ENCODE measurements around the gene TAOK1.

GRCh38 chr17:29591146-29591736 is 201.1 kb downstream of the TAOK1 start:
- TF ChIP-seq, protein P1, sequence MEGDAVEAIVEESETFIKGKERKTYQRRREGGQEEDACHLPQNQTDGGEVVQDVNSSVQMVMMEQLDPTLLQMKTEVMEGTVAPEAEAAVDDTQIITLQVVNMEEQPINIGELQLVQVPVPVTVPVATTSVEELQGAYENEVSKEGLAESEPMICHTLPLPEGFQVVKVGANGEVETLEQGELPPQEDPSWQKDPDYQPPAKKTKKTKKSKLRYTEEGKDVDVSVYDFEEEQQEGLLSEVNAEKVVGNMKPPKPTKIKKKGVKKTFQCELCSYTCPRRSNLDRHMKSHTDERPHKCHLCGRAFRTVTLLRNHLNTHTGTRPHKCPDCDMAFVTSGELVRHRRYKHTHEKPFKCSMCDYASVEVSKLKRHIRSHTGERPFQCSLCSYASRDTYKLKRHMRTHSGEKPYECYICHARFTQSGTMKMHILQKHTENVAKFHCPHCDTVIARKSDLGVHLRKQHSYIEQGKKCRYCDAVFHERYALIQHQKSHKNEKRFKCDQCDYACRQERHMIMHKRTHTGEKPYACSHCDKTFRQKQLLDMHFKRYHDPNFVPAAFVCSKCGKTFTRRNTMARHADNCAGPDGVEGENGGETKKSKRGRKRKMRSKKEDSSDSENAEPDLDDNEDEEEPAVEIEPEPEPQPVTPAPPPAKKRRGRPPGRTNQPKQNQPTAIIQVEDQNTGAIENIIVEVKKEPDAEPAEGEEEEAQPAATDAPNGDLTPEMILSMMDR (IDR thresholded peaks at IDR 0.05): no peak
- TF ChIP-seq ZSCAN18 (CRISPR knock-in tag; IDR thresholded peaks at IDR 0.05) (no peak), SMAD3 (CRISPR knock-in tag; IDR thresholded peaks at IDR 0.05; ENCODE audit: borderline replicate concordance) (no peak), CBFB (CRISPR knock-in tag; IDR thresholded peaks at IDR 0.05; ENCODE audit: low read depth) (no peak), FOXP1 (CRISPR knock-in tag; IDR thresholded peaks at IDR 0.05; ENCODE audit: borderline replicate concordance) (peak; percentile 74), STAT6 (CRISPR knock-in tag; conservative IDR thresholded peaks at IDR 0.05; ENCODE audit: low read depth) (no peak), IRF1 (CRISPR knock-in tag; IDR thresholded peaks at IDR 0.05) (no peak), GABPB1 (CRISPR knock-in tag; IDR thresholded peaks at IDR 0.05) (no peak)
